ENCODE data around the gene MEGF6.

Gene MEGF6

DNA sequence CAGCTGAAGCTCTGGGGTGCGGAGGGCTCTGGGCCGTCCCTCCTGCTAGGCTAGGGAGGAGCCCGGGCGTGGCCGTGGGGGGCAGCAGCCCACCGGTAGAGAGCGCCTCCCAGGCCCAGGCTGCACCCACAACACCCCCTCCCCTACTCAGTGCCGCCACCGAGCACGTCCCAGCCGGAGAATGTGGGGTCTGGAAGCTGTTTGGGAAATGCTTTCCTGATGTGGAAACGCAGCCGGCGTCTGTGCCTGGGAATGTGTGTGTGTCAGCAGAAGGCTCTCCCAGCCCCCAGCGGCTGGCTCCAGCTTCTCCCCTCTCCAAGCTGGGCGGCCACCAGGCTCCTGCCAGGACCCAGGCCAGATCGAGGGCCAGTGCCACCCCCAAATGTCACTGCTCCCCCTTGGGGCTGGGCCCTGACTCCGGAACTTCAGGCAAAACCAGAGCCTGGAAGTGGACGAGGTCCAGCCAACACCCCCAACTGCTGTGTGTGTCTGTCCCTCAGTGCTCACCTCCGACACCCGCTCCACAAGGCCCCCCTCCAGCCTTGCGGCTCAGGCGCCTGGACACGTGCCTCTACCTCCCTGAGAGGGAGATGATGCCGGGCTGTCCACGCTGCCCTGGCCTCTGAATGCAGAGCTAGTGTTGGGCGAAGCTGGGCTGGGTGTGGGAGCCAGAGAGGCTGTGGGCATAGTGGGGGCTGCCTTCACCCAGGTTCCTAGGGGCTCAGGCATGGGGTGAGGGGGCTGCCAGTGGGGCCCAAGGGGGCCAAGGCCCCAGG is 74.7 kb downstream of the MEGF6 start:
- no peak for DNase-seq (ENCODE audit: low read depth in 2 of 2)

DNA sequence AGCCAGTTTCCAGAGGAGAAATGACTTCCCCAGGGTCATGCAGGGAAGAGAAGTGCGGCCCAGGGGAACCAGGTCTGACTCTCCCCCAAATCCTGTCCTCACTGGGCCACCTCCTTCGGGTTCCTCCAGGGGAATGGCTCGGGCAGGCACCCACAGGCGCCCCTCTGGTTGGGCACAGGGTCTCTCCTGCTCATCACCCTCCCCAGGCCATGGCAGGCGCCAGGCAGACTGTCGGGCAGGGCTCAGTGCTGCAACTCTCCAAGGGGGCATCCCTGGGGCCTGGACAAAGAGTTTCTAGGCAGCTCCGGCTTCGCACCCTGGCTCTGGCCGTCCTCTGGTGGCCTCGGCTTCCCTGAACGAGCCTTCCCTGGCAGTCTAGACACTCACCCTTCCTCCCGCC is 75.6 kb downstream of the MEGF6 start:
- no peak for DNase-seq (ENCODE audit: low read depth in 2 of 2)

DNA sequence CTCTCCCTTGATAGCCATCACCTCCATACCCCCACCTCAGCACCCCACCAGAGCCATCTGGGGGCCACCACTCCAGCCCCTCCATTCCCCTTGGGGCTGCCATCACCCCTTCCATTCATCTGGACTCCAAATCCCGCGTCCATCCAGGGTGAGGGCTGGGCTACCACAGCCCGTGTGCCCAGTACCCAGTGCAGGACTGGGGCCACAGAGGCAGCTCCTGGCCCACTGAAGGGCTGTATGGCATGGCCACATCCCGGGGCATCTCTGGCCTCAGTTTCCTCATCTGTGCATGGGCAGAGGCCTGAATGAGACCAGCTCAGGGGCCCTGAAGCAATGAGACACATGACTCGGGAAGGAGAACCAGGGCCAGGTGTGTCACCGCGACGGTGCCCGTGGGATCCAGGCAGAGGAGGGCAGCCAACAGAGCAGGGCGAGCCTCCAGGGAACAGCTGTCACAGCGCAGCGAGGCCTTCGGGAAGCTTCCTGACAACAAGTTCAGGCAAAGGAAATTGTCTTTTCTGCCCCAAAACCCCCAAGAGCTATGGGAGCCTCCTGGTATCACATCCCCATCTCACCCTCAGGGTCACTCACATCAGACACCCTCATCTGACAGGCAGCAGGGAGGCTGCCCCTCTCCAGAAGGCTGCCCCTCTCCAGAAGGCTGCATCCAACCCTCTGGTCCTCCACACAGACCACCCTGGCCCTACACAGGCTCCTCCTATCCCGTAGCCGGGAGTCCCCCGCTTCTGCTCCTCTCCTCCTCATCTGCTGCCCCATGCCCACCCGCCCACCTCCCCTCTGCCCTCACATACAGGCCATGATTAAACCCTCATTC is 76.3 kb downstream of the MEGF6 start:
- DNase-seq (ENCODE audit: low read depth in 2 of 2), result no peak

DNA sequence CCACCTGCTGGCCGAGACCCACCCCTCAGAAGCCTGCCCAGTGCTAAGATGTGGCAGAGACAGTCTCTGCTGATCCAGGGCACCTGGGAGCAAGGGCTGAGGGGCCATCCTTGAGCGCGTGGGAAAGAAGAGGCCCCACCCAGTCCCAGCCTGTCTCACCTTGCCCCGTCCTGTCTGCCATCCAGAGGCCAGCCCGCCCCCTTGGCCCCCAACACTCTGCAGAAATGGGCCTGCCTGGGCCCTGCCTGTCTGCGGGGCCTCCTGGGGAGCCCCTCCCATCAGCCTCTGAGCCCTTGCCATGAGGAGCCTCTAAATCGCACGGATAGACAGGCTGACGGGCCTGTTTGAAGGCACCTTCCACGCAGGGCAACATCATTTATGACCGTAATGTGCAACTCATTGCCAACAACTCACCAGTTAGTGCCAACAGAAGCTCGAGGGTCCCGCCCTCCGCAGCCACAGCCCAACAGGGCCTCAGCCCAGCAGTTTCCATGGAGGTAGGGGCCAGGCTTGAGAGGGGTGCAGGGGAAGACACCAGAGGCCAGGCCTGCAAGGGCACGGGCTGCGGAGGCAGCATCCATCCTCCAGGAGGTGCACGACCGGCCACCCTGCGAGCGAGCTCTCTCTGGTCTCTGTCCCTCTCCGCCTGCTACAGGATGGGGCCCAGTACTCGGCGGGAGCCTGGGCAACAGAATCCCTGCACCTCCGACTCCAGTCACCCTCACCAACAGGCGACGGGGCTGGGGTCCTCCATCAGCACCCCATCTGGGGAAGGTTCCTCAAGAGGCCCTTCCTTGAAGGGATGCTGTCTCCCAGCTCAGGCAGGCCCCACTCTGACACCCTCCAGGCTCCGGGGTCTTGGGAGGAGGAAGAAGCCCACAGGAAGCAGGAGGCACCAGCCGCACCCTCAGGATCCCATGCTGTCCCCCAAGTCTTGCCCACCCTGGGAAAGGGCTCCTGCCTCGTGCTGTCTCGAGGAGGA is 78.0 kb downstream of the MEGF6 start:
- DNase-seq (ENCODE audit: low read depth in 2 of 2), result no peak

DNA sequence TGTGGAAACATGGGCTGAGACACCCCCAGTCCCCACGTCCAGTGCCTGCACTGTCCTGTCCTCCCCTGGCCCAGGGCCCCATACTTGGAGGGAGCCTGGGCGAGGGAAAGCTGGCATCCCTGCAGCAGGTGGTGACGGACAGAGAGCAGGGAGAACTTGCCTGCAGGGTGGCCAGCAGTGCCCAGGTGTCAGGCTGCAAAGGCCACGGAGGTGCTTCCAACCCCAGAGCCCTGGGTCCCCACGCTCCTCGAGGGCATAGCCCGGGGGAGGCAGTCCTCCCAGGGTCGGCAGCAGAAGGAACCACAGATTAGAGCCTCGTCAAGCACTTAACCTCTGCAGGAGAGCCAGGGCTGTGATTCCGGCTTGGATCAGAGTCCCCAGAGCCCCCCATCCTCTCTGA is 79.4 kb downstream of the MEGF6 start:
- DNase-seq (ENCODE audit: low read depth in 2 of 2), result no peak

DNA sequence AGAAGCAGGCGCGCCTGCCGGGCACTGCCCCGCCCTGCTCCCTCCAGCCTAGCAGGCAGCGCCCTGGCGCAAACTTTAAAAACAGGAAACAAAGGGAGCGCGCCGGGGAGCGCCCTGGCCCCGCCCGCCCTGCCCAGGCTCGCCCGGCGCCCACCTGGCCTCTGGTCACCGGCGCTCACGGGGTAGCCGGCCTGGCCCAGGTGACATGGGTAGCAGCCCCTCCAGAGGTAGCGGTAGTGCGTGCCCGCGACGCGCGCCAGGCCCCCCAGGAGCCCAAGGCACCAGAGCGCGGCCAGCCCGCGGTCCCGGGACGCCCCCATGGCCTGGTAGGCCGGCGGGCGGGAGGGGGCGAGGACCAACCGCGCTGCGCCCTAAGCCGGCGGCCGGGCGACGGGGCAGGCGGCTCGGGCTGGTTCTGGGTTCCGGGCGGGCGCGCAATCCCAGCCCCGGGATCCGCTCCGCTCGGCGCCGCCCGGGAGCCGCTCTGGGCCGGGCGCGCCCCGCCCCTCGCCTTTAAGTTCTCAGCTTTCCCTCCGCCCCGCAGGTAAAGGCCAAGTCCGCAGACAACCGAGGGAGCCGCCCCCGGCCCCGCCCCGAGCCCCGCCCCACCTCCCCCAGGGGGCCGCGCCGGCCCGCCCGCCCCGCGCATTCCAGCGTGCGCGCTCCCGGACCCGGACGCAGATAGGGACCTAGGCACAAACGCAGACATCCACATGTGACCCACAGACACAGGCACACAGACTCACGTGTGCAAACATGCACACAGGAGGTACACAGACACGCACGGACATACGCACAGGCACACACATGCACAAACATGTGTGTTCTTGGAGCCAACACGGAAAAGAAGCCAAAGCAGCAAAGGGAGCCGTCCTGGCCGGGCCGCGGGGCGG is 80.1 kb downstream of the MEGF6 start:
- DNase-seq (ENCODE audit: low read depth in 2 of 2), result peak; percentile 36 to 44

DNA sequence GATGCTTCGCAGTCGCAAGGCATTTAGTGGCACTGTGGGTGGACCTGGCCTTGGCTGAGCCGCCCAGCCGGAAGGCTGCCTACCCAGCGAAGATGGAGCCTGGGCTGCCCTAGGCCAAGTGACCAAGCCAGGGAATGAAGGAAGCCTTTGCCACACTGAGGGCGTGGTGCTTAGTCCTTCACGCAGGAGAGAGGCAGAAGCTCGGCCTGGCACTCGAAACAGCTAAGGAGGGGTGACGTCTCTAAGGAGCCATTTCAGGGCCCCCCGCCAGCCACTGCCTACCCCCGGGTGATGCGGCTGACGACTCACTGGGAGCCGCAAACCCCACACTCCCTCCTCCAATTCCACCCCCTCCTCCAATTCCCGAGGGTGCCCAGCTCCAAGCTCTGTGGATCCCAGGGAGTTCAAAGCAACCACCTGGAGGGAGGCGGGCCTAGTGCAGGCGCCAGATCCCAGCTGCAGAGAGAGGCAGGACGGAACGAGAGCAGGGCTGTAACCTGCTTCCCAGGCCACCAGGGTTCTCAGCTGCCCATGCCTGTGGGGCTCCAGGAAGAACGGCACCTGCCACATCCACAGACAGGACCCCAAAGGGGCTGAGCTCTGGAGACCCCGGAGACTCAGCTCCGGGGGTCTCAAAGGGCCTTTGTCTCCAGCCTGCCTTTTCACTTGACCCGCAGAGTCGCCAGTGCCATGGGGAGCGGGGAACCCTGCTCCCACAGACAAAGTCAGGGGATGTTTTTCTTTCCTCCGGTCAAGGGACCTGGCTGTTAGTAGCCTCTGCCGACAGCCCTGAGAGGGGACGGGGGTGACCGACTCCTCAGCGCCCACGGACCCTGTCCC is 81.0 kb downstream of the MEGF6 start:
- DNase-seq (ENCODE audit: low read depth in 2 of 2), result no peak

DNA sequence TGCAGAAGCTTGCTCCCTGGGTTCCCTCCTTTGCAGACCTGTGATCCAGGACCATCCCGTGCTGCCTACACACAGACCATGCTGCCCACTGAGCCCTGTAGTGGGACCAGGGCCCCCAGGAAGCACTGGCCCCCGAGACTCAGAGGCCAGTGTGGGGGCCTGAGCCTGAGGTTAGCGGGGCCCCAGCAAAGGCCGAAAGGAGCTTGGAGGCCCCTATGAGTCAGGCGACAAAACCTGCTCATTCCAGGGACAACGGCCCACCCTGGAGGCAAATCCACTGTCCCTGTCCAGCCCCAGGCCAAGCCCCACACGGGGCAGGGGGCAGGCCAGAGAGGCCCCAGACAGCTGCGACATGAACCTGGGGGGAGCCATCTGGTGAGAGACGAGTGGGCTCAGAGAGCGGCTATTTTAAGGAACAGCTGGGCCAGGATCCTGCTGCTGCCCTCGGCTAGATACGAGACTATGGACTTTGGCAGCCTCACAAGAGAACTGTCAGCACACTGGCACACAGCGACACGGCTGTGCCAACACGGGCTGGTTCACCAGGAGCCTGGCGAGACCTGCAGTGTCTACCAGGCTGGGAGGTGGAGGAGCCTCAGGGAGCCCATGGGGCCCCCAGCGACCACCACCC is 82.1 kb downstream of the MEGF6 start:
- no peak for DNase-seq (ENCODE audit: low read depth in 2 of 2)

DNA sequence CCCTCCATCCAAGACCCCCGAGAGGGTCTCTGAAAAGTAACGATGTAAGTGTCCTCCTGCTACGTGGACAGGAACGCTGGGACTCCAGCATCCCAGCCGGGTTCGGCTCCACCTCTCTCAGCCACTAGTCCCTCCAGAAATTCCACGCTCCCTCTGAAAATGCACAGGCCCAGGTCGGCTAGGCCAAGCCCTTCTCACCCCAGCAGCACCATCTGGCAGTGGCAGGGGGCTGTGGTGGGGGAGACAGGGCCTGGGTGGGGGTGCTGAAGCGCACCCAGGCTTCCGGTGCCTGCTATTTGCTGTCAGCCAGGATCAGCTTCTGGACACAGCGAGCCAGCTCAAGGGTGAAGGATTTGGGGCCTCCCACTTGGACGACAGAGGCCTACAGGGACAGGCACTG is 83.5 kb downstream of the MEGF6 start:
- no peak for DNase-seq (ENCODE audit: low read depth in 2 of 2)

DNA sequence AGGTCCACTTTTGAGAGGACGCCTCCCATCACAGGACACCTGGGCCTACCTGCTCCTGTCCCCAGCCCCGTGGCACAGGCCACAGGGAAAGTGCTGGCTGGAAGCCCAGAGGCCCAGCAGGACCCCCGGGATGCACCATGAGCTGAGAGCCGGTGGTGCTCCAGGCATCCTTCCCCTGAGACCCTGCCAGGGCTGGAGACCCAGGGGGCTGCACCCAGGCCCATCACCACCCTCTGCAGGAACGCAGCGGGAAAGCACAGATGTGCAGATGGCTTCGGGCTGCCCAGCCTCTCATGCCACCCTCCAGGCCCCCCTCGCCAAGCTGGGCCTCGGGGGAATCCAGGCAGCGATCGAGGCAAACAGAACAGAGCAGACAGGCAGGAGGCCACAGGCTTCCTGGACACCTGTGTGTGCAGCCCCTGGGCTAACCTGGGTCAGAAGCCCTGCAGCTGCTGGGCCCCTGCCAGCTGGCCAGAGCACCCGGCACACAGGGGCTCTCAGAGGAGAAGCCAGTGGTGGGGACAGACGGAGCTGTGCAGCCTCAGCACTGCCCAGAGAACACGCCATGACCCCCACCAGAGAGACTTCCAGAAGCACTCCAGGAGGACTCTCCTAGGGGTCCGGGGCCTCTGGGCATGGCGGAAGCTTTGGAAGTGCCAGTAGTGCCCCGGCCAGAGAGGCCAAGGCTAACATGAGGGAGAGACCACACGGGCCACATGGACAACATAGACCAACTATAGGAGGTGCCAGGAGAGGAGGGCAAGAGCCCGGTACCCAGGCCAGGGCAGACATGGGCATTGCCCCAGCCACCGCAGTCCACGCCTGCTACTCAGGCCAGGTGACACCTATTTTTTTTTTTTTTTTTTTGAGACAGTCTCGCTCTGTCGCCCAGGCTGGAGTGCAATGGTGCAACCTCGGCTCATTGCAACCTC is 85.5 kb downstream of the MEGF6 start:
- no peak for DNase-seq (ENCODE audit: low read depth in 2 of 2)

DNA sequence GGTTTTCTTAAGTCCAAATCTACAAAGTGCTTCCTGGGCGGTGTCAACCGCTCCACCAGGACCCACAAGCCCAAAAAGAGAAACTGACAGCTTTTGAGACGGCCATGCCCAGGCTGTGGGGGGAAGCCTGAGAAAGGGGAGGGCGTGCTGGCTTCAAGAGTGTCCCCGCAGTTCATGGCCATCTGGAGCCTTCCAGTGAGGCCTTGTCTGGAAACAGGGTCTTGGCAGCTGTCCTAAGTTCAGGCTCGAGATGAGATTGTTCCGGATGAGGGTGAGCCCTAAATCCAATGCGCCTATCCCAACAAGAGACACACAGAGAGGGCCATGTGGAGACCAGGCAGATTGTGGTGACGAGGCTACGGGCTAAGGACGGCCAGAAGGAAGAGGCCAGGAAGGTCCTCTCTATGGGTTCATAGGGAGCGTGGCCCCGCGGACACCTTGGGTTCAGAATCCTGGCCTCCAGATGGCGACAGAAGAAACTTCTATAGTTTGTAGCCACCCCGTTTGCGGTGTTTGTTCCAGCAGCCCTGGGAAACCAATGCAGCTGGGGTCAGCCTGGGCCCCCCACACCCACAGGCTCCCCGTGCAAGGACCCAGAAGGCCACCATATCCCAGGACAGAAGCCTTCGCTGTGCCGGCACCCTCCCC is 86.6 kb downstream of the MEGF6 start:
- DNase-seq (ENCODE audit: low read depth in 2 of 2), result no peak

DNA sequence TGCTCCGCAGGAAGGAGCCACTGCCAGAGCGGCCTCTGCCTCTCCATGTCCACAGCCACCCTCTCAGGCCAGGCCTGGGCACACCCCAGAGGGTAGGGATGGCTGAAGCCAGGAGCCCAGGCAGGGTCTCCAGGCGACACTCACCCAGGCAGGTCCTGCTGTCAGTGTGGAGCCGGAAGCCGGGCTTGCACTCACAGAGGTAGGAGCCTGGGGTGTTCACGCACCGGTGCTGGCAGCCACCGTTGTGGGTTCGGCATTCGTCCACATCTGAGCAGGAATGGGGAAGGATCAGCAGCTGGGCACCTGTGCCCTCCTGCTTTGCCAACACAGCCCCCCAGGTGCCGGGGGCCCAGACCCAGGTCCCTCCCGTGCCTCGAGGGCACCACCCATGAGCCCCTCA is 87.3 kb downstream of the MEGF6 start:
- no peak for DNase-seq (ENCODE audit: low read depth in 2 of 2)

DNA sequence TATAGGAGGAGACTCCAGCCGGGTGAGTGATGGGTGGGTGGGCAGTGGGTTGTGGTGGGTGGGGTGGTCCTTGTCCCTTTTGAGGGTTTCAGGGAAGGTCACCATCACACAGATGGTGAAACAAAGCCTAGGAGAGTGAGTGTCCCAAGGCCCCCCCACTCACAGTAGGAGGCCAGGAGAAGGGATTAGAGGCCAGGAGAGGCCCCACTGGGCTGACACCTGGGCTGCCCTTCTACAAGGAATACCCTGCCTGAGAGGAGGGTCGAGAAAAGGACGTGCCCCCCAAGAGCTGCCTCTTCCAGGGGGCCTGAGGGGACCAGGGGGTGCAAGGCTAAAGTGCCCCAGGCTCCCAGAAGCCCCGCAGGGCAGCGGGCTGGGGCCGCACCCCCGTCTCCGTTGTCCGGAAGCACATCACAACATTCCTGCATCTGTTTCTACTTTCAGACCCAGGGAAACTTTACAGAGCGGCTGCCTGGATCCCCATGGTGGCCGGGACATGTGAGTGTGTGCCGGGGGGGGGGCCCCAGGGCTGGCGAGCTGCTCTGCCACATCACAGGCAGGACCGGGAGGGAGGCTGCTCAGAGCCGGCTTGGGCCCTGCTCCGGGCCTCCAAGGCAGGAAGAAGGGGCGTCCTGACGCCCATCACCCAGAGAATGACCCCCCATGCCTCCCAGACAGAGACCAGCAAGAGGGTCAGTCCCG is 88.6 kb downstream of the MEGF6 start:
- peak; percentile 82 to 85 for DNase-seq (ENCODE audit: low read depth in 2 of 2)

DNA sequence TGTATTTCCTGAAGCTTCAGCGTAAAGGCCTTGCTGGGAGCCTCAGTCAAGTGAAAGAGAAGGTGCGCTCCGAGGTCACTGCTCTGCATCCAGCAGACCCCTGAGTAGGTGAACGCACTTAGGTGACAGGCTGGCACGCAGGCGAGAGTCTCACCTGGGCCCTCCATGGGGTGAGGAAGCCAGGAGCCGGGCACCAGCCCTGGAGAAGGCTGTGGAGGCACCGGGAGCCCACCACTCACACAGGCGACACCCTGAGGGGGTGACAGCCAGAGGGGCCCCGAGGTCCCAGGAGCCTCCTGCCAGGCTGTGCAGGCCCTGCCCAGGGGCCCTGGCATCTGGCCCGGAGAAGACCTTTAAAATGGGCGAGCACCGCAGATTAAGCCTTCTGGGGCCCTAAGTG is 89.2 kb downstream of the MEGF6 start:
- no peak for DNase-seq (ENCODE audit: low read depth in 2 of 2)

DNA sequence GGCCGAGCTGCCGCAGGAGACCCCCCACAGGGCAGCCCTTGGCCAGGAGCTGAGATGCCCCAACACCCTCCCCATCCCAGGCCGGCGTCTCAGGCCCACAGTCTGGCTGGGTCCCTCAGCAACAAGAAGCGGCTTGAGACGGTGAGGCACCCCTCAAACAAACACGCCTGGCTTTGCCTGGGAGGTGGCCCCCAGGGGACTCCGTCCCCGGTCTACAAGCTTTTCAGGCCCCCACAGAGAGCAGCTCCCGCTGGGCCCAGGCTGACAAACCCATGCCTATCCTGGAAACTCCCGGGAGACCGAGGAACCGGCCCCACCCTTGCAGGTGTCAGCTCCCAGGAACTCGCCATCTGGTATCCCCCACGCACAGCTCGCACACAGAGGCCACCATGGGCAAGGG is 89.9 kb downstream of the MEGF6 start:
- no peak for DNase-seq (ENCODE audit: low read depth in 2 of 2)

DNA sequence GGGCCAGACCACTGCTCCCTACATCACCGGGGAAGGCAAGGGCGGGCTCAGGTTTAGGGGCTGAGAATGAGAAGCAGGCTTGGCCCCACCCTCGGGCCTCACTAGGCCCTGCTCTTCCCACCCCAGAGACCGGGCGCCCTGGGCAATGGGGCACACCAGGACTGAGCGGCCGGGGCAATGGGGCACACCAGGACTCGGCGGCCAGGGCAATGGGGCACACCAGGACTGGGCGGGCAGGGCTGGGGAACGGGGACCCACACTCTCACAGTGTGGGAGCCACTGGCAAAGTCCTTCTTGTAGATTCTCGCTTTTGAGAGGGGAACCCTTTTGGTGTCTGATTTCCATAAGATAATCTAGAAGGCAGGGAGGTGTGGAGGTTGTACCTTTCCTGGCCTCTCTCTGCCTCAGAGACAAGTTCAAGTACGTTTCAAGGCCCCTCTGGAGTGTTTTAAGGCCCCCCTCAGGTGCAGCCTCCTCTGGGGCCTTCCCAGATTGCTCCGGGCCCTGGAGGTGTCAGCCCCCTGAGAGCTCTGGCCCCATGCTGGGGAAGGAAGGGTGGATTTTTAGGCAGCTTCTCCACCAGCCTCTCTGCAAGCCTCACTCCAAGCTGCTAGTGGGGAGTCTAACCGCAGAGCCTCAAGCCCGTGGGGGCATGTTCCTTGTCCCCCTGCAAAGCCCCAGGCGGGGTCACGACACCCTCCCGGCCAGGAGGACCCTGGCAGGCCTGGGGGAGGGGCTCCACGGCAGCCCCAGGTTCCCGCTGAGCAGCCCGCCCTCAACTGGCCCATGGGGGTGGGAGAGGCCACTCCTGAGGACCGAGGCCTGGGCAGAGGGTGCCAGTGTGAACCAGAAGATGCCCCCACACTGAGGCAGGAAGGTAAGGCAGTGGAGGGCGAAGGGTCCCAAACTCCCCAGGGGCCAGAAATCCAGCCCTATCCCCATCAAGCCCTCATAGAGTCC is 90.6 kb downstream of the MEGF6 start:
- DNase-seq (ENCODE audit: low read depth in 2 of 2), result no peak
